ENCODE results near the gene CAMK2D. TPM values are rescaled to one million over a fixed set of nuclear protein-coding genes. Genes with fewer than 3 reads are reported as not detected.

The CAMK2D gene
- total RNA-seq, 1 experiment from 2014 or later: 35.8 TPM

DNA sequence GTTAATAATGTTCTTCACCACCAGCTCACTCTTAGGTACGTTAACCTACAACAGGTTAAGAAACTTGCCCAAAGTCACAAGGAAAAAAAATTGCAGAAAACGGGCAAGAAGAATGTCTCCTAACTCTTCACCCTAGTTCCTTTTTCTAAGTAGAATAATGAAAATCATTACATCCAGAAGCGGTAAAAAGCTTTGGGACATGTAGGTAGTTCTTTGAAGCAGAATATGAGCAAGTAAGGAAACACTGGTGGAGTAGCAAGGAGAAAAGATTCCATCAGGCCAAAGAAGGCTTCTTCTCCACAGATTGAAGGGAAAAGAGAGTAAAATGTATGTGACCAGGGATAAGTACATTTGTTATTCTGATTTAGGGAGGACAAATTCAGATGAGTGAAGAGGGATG, 4.1 kb downstream of the CAMK2D start:
- CTCF ChIA-PET: no interaction called here
- Histone ChIP-seq H3K27ac (ENCODE audit: low read depth, low read length, poor library complexity, severe bottlenecking) (no peak overlapping the region), H3K27me3 (replicated peaks; ENCODE audit: insufficient read depth, low read depth, low read length, poor library complexity) (no peaks in the 10 kb centered on the region), H3K4me3 (ENCODE audit: low read depth, low read length, poor library complexity, severe bottlenecking) (no peak overlapping the region), H3K9me3 (ENCODE audit: low read depth, low read length, poor library complexity, severe bottlenecking) (no peaks in the 10 kb centered on the region), H3K4me1 (ENCODE audit: insufficient read depth, low read length, poor library complexity, severe bottlenecking) (peaks cover 37% of the 10 kb centered on the region), H3K36me3 (ENCODE audit: insufficient read depth, low read length, poor library complexity, severe bottlenecking) (no peaks in the 10 kb centered on the region)
- TF ChIP-seq EZH2 (IDR thresholded peaks at IDR 0.05; ENCODE audit: borderline replicate concordance, low read depth, low read length, poor library complexity, severe bottlenecking): no peak
- TF ChIP-seq, protein P1, sequence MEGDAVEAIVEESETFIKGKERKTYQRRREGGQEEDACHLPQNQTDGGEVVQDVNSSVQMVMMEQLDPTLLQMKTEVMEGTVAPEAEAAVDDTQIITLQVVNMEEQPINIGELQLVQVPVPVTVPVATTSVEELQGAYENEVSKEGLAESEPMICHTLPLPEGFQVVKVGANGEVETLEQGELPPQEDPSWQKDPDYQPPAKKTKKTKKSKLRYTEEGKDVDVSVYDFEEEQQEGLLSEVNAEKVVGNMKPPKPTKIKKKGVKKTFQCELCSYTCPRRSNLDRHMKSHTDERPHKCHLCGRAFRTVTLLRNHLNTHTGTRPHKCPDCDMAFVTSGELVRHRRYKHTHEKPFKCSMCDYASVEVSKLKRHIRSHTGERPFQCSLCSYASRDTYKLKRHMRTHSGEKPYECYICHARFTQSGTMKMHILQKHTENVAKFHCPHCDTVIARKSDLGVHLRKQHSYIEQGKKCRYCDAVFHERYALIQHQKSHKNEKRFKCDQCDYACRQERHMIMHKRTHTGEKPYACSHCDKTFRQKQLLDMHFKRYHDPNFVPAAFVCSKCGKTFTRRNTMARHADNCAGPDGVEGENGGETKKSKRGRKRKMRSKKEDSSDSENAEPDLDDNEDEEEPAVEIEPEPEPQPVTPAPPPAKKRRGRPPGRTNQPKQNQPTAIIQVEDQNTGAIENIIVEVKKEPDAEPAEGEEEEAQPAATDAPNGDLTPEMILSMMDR (conservative IDR thresholded peaks at IDR 0.05; ENCODE audit: low read depth, low read length): no peak
- POLR2A ChIA-PET (ENCODE audit: low non-redundant PET): no interaction called here
- DNase-seq (ENCODE audit: low spot score): no peak
- TSS peak; percentile 1 for BruUV-seq (replicated peaks)
- intact Hi-C loops (cut with micrococcal nuclease; ENCODE audit: unreplicated experiment): loop anchor here (5.0 kb wide), 1 partner anchor 480 kb away; no protein-coding TSS in a partner anchor

DNA sequence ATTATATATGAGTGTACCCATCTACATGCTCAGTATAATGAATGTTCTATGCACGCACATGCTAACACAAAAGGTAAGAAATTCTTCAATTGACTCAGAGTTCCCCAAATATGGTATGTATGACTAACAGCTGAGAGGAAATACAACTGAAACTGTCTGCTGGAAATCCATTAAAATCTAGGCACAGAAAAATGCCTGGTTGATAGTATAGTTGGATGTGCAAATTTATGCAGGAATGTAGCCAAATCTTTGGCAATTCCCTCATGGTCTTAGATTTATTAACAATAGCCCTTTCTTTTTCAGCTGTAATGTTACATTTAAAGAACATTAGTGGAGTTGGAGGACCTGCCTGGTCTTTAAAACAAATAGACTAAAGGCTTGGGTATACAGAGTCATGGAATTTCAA, 5.5 kb downstream of the CAMK2D start:
- intact Hi-C loops (cut with micrococcal nuclease; ENCODE audit: unreplicated experiment): loop anchor here (5.0 kb wide), 1 partner anchor 479 kb away; no protein-coding TSS in a partner anchor
- ChIA-PET POLR2A (ENCODE audit: low non-redundant PET) (no interaction called here), CTCF (no interaction called here)
- TF ChIP-seq EZH2 (IDR thresholded peaks at IDR 0.05; ENCODE audit: borderline replicate concordance, low read depth, low read length, poor library complexity, severe bottlenecking): no peak
- TF ChIP-seq, protein P1 (conservative IDR thresholded peaks at IDR 0.05; ENCODE audit: low read depth, low read length): no peak
- BruUV-seq (replicated peaks): no TSS peak
- no peak overlapping the region for H3K4me3 ChIP-seq (ENCODE audit: low read depth, low read length, poor library complexity, severe bottlenecking)
- H3K27me3 ChIP-seq (replicated peaks; ENCODE audit: insufficient read depth, low read depth, low read length, poor library complexity): no peaks in the 10 kb centered on the region
- H3K27ac ChIP-seq (ENCODE audit: low read depth, low read length, poor library complexity, severe bottlenecking): peak overlapping the region; percentile 52
- no peaks in the 10 kb centered on the region for H3K36me3 ChIP-seq (ENCODE audit: insufficient read depth, low read length, poor library complexity, severe bottlenecking)
- DNase-seq (ENCODE audit: low spot score): peak; percentile 95
- peaks cover 37% of the 10 kb centered on the region for H3K4me1 ChIP-seq (ENCODE audit: insufficient read depth, low read length, poor library complexity, severe bottlenecking)
- no peaks in the 10 kb centered on the region for H3K9me3 ChIP-seq (ENCODE audit: low read depth, low read length, poor library complexity, severe bottlenecking)

DNA sequence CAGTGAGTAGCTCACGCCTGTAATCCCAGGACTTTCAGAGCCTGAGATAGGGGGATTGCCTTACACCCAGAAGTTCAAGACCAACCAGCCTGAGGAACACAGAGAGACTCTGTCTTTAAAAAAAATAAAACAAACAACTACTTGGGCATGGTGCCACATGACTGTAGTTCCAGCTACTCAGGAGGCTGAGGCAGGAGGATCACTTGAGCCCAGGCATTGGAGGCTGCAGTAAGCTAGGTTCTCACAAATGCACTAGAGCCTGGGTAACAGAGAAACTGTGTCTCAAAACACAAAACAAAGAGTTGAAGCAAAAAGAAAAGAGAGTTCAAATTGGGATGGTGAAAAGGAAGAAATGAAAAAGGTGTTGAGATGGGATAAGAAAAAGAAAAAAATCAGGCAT, 10.8 kb downstream of the CAMK2D start:
- BruUV-seq (replicated peaks): no TSS peak
- intact Hi-C loops (cut with micrococcal nuclease; ENCODE audit: unreplicated experiment): no loop called here
- ChIA-PET CTCF (no interaction called here), POLR2A (ENCODE audit: low non-redundant PET) (no interaction called here)
- H3K9me3 ChIP-seq (ENCODE audit: low read depth, low read length, poor library complexity, severe bottlenecking): no peaks in the 10 kb centered on the region
- no peak overlapping the region for H3K27ac ChIP-seq (ENCODE audit: low read depth, low read length, poor library complexity, severe bottlenecking)
- H3K4me3 ChIP-seq (ENCODE audit: low read depth, low read length, poor library complexity, severe bottlenecking): no peak overlapping the region
- no peak for DNase-seq (ENCODE audit: low spot score)
- TF ChIP-seq, protein P1 (conservative IDR thresholded peaks at IDR 0.05; ENCODE audit: low read depth, low read length): no peak
- TF ChIP-seq EZH2 (IDR thresholded peaks at IDR 0.05; ENCODE audit: borderline replicate concordance, low read depth, low read length, poor library complexity, severe bottlenecking): no peak
- no peaks in the 10 kb centered on the region for H3K36me3 ChIP-seq (ENCODE audit: insufficient read depth, low read length, poor library complexity, severe bottlenecking)
- peaks cover 11% of the 10 kb centered on the region for H3K4me1 ChIP-seq (ENCODE audit: insufficient read depth, low read length, poor library complexity, severe bottlenecking)
- H3K27me3 ChIP-seq (replicated peaks; ENCODE audit: insufficient read depth, low read depth, low read length, poor library complexity): no peaks in the 10 kb centered on the region
